ENCODE results near the gene NALCN. TPM values are rescaled to one million over a fixed set of nuclear protein-coding genes. Genes with fewer than 3 reads are reported as not detected.

NALCN gene
- polyA plus RNA-seq, 1 experiment: 2.2 TPM

DNA sequence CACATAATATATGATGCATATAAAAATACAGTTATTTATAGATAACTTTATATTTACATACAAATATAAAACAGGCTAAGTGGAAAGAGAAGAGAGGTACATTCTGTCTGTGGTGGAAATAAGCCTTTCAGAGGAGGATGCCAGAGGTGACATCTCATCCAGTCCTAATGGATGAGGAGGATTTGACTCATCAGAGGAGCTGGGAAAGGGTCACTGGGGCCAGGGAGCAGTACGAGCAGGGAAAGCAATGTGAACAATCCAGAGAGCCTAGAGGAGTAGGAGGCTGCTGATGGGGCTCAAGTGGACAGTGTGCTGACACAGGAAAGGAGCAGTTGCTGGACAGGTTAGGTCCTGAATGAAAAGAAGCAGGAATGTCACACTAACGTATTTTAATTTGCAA lies 18.6 kb downstream of the NALCN start:
- H3K4me3 ChIP-seq (ENCODE audit: low read depth, low read length): no peak overlapping the region
- TF ChIP-seq, protein P1, sequence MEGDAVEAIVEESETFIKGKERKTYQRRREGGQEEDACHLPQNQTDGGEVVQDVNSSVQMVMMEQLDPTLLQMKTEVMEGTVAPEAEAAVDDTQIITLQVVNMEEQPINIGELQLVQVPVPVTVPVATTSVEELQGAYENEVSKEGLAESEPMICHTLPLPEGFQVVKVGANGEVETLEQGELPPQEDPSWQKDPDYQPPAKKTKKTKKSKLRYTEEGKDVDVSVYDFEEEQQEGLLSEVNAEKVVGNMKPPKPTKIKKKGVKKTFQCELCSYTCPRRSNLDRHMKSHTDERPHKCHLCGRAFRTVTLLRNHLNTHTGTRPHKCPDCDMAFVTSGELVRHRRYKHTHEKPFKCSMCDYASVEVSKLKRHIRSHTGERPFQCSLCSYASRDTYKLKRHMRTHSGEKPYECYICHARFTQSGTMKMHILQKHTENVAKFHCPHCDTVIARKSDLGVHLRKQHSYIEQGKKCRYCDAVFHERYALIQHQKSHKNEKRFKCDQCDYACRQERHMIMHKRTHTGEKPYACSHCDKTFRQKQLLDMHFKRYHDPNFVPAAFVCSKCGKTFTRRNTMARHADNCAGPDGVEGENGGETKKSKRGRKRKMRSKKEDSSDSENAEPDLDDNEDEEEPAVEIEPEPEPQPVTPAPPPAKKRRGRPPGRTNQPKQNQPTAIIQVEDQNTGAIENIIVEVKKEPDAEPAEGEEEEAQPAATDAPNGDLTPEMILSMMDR (IDR thresholded peaks at IDR 0.05; ENCODE audit: low read depth, low read length): no peak
- ChIA-PET POLR2A (no interaction called here), CTCF (no interaction called here)
- no peaks in the 10 kb centered on the region for H3K9me3 ChIP-seq (ENCODE audit: control insufficient read depth, insufficient read depth, low read length)
- H3K27me3 ChIP-seq (ENCODE audit: control insufficient read depth, insufficient read depth, low read length): no peaks in the 10 kb centered on the region
- peak overlapping the region; percentile 21 for H3K27ac ChIP-seq (ENCODE audit: low read depth, low read length)
- peak; percentile 66 for DNase-seq (ENCODE audit: low read depth, low spot score)

DNA sequence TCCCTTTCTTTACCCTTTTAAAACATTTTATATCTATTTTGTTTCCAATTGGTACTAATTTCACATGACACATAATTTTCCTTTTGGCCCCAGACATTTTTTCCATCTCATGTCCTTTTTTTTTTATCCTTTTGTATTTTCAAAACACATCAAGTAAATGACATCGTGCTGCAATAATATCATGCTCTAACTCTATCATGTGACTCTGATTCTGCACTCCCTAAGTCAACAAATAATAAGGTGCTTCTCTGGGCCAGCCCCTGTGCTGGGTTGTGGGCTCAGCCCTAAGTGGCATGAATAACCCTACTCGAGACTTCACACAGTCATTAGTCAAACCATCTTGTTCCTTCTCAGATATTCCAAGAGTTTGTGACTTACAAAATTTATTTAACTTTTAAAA lies 21.7 kb downstream of the NALCN start:
- POLR2A ChIA-PET: no interaction called here
- DNase-seq (ENCODE audit: low read depth, low spot score): no peak
- no peak overlapping the region for H3K27ac ChIP-seq (ENCODE audit: low read depth, low read length)
- no peaks in the 10 kb centered on the region for H3K9me3 ChIP-seq (ENCODE audit: control insufficient read depth, insufficient read depth, low read length)
- CTCF ChIA-PET: no interaction called here
- H3K27me3 ChIP-seq (ENCODE audit: control insufficient read depth, insufficient read depth, low read length): no peaks in the 10 kb centered on the region
- H3K4me3 ChIP-seq (ENCODE audit: low read depth, low read length): no peak overlapping the region
- TF ChIP-seq, protein P1 (IDR thresholded peaks at IDR 0.05; ENCODE audit: low read depth, low read length): no peak

DNA sequence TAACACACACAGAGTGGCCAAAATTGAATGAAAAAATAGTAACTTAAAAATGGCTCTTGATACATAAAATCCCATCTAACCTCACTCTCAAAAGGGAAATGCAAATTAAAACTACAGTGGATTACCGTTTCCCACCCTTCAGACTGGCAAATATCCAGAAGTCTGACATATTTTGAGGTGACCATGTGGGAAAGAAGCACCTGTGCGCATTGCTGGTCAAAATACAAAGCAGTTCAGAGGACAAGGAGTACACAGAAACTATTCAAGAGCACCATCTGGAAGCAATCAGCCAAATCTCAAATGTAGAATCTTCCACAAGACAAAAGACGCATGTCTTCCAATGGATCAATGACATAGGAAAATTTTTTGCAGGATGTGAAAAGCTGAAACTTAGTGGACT lies 23.2 kb downstream of the NALCN start:
- ChIA-PET POLR2A (no interaction called here), CTCF (no interaction called here)
- H3K9me3 ChIP-seq (ENCODE audit: control insufficient read depth, insufficient read depth, low read length): no peaks in the 10 kb centered on the region
- no peaks in the 10 kb centered on the region for H3K27me3 ChIP-seq (ENCODE audit: control insufficient read depth, insufficient read depth, low read length)
- DNase-seq (ENCODE audit: low read depth, low spot score): no peak
- no peak overlapping the region for H3K4me3 ChIP-seq (ENCODE audit: low read depth, low read length)
- no peak overlapping the region for H3K27ac ChIP-seq (ENCODE audit: low read depth, low read length)
- TF ChIP-seq, protein P1 (IDR thresholded peaks at IDR 0.05; ENCODE audit: low read depth, low read length): no peak

DNA sequence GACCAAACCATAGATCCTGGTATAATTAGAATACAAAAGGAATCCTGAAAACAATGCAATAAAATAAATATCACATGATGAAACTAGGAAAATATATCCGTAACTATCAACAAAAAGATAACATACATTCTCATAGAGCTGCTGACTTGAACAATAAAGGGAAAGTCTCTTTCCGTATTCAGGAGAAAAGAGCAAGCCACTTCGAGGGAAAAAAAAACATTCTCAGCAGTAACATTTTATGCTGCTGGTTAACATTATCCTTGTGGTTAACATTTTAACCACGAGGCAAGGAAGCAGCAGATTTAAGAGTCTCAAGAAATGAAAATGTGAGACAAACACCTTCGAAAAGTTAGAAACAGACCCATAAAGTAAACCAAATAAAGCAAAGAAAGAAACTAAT lies 25.8 kb downstream of the NALCN start:
- no peak overlapping the region for H3K4me3 ChIP-seq (ENCODE audit: low read depth, low read length)
- no peak overlapping the region for H3K27ac ChIP-seq (ENCODE audit: low read depth, low read length)
- no peak for DNase-seq (ENCODE audit: low read depth, low spot score)
- H3K27me3 ChIP-seq (ENCODE audit: control insufficient read depth, insufficient read depth, low read length): no peaks in the 10 kb centered on the region
- no peaks in the 10 kb centered on the region for H3K9me3 ChIP-seq (ENCODE audit: control insufficient read depth, insufficient read depth, low read length)
- POLR2A ChIA-PET: no interaction called here
- CTCF ChIA-PET: interaction anchor here (1.0 kb wide), 1 partner anchor 9 kb away, joined by 3 read pairs; no protein-coding TSS in a partner anchor
- TF ChIP-seq, protein P1 (IDR thresholded peaks at IDR 0.05; ENCODE audit: low read depth, low read length): no peak

DNA sequence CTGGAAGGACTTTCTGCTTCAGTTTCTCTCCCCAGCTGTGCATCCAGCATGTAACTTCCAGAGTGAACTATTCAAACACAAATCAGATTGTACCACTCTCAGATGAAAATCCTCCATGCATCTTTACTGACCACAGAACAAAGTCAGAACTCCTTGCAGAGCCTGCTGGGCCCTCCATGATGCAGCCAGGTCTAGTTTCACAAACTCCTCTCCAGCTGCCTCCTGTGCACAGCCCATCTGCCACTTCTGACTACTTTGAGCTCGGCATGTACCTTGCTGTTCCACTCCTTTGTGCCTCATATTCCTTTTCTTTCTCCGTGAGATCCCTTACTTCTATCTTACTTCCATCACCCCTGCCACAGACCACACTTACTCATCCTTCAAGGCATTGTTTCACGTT lies 31.4 kb downstream of the NALCN start:
- DNase-seq (ENCODE audit: low read depth, low spot score): no peak
- POLR2A ChIA-PET: no interaction called here
- Histone ChIP-seq H3K27me3 (ENCODE audit: control insufficient read depth, insufficient read depth, low read length) (no peaks in the 10 kb centered on the region), H3K4me3 (ENCODE audit: low read depth, low read length) (no peak overlapping the region), H3K27ac (ENCODE audit: low read depth, low read length) (no peak overlapping the region), H3K9me3 (ENCODE audit: control insufficient read depth, insufficient read depth, low read length) (no peaks in the 10 kb centered on the region)
- CTCF ChIA-PET: no interaction called here
- TF ChIP-seq, protein P1 (IDR thresholded peaks at IDR 0.05; ENCODE audit: low read depth, low read length): no peak

Measured in AG04450 (cell line).